Measurements from ENCODE around the gene NSL1. TPM values are rescaled to one million over a fixed set of nuclear protein-coding genes. Genes with fewer than 3 reads are reported as not detected.

NSL1 gene
- polyA plus RNA-seq, 3 donors, result 16.8 to 80.3 (median 62.3) TPM

GRCh38 chr1:212797681-212798080, 6.1 kb upstream of the NSL1 start:
- intact Hi-C loops (cut with micrococcal nuclease), result loop anchor here in 1 of 2 donors (10.0 kb wide), 2 partner anchors 57 to 217 kb away; partner anchors contain the start of genes ANGEL2 and FLVCR1
- DNase-seq, result peak in 1 of 3 donors; percentile 18
- no peaks in the 10 kb centered on the region for H4K20me1 ChIP-seq (ENCODE audit: insufficient read depth, low read length)
- no peaks in the 10 kb centered on the region for H3K27me3 ChIP-seq (ENCODE audit: control insufficient read depth in 2 of 2, insufficient read depth in 2 of 2, low read length in 2 of 2)
- H3K9ac ChIP-seq (ENCODE audit: insufficient read depth, low read length, poor library complexity, severe bottlenecking), result no peak overlapping the region
- no peak overlapping the region for H3K4me3 ChIP-seq (replicated peaks in 1 of 3; ENCODE audit: low read depth in 2 of 3, low read length in 3 of 3)
- peaks cover 0 to 7% (median 0%) of the 10 kb centered on the region in 7 donors for H3K9me3 Mint-ChIP-seq
- peaks cover 12% of the 10 kb centered on the region for H3K79me2 ChIP-seq (ENCODE audit: insufficient read depth, low read length)
- no peak overlapping the region for H3K4me2 ChIP-seq (replicated peaks; ENCODE audit: extremely low read depth, low read length, poor library complexity, severe bottlenecking)
- H3K4me1 ChIP-seq (ENCODE audit: control insufficient read depth in 1 of 2, insufficient read depth in 2 of 2, low read length in 2 of 2), result peaks cover 36 to 37% of the 10 kb centered on the region in 2 donors
- H3K4me3 Mint-ChIP-seq, result no peak overlapping the region
- H3K27ac ChIP-seq (ENCODE audit: low read depth in 1 of 2, low read length in 2 of 2), result no peak overlapping the region
- no CpG with 5 or more reads among the region's 3 CpGs for WGBS (ENCODE audit: insufficient coverage)
- TF ChIP-seq, protein P1, sequence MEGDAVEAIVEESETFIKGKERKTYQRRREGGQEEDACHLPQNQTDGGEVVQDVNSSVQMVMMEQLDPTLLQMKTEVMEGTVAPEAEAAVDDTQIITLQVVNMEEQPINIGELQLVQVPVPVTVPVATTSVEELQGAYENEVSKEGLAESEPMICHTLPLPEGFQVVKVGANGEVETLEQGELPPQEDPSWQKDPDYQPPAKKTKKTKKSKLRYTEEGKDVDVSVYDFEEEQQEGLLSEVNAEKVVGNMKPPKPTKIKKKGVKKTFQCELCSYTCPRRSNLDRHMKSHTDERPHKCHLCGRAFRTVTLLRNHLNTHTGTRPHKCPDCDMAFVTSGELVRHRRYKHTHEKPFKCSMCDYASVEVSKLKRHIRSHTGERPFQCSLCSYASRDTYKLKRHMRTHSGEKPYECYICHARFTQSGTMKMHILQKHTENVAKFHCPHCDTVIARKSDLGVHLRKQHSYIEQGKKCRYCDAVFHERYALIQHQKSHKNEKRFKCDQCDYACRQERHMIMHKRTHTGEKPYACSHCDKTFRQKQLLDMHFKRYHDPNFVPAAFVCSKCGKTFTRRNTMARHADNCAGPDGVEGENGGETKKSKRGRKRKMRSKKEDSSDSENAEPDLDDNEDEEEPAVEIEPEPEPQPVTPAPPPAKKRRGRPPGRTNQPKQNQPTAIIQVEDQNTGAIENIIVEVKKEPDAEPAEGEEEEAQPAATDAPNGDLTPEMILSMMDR (IDR thresholded peaks at IDR 0.05), result no peak
- no peak overlapping the region for H3K27ac Mint-ChIP-seq
- H3K36me3 Mint-ChIP-seq, result peaks cover 44 to 47% of the 10 kb centered on the region in 2 donors
- H3K9me3 ChIP-seq (replicated peaks in 1 of 2; ENCODE audit: control insufficient read depth in 1 of 2, insufficient read depth in 1 of 2, low read length in 2 of 2), result no peaks in the 10 kb centered on the region
- no peak overlapping the region for H2AFZ ChIP-seq (ENCODE audit: insufficient read depth, low read depth, low read length, poor library complexity, severe bottlenecking)
- H3K4me1 Mint-ChIP-seq, result peaks cover 27% of the 10 kb centered on the region
- peaks cover 0 to 1% (median 0%) of the 10 kb centered on the region in 3 donors for H3K27me3 Mint-ChIP-seq (ENCODE audit: low read depth in 3 of 3)
- H3K36me3 ChIP-seq (replicated peaks in 1 of 2; ENCODE audit: control insufficient read depth in 1 of 2, insufficient read depth in 2 of 2, low read length in 2 of 2), result peaks cover 36 to 46% of the 10 kb centered on the region in 2 donors

GRCh38 chr1:212794561-212795014, 3.0 kb upstream of the NSL1 start:
- Mint-ChIP-seq H3K9me3 (peaks cover 0 to 7% (median 0%) of the 10 kb centered on the region in 7 donors), H3K27ac (peak overlapping the region; percentile 90 to 98 (median 93)), H3K4me3 (peak overlapping the region; percentile 70 to 75), H3K27me3 (ENCODE audit: low read depth in 3 of 3) (peaks cover 0 to 1% (median 0%) of the 10 kb centered on the region in 3 donors), H3K36me3 (peaks cover 22 to 23% of the 10 kb centered on the region in 2 donors), H3K4me1 (peaks cover 42% of the 10 kb centered on the region)
- H3K27me3 ChIP-seq (ENCODE audit: control insufficient read depth in 2 of 2, insufficient read depth in 2 of 2, low read length in 2 of 2), result no peaks in the 10 kb centered on the region
- peak overlapping the region; percentile 60 for H3K4me2 ChIP-seq (replicated peaks; ENCODE audit: extremely low read depth, low read length, poor library complexity, severe bottlenecking)
- H2AFZ ChIP-seq (ENCODE audit: insufficient read depth, low read depth, low read length, poor library complexity, severe bottlenecking), result peak overlapping the region; percentile 61
- TF ChIP-seq, protein P1 (IDR thresholded peaks at IDR 0.05), result no peak
- DNase-seq, result peak; percentile 79 to 91 (median 89)
- H3K9me3 ChIP-seq (replicated peaks in 1 of 2; ENCODE audit: control insufficient read depth in 1 of 2, insufficient read depth in 1 of 2, low read length in 2 of 2), result no peaks in the 10 kb centered on the region
- no CpG with 5 or more reads among the region's 1 CpG for WGBS (ENCODE audit: insufficient coverage)
- intact Hi-C loops (cut with micrococcal nuclease), result loop anchor here (5.0 to 10.0 kb wide), 5 partner anchors 42 to 220 kb away; partner anchors contain the start of genes FLVCR1 (in 2 of the 2) and ANGEL2 (in 1 of the 2)
- H3K4me1 ChIP-seq (ENCODE audit: control insufficient read depth in 1 of 2, insufficient read depth in 2 of 2, low read length in 2 of 2), result peaks cover 58 to 60% of the 10 kb centered on the region in 2 donors
- H3K36me3 ChIP-seq (replicated peaks in 1 of 2; ENCODE audit: control insufficient read depth in 1 of 2, insufficient read depth in 2 of 2, low read length in 2 of 2), result peaks cover 11 to 16% of the 10 kb centered on the region in 2 donors
- peak overlapping the region; percentile 2 to 64 (median 31) for H3K4me3 ChIP-seq (replicated peaks in 1 of 3; ENCODE audit: low read depth in 2 of 3, low read length in 3 of 3)
- peak overlapping the region; percentile 80 for H3K27ac ChIP-seq (ENCODE audit: low read depth in 1 of 2, low read length in 2 of 2)
- H3K79me2 ChIP-seq (ENCODE audit: insufficient read depth, low read length), result peaks cover 39% of the 10 kb centered on the region
- H4K20me1 ChIP-seq (ENCODE audit: insufficient read depth, low read length), result no peaks in the 10 kb centered on the region
- no peak overlapping the region for H3K9ac ChIP-seq (ENCODE audit: insufficient read depth, low read length, poor library complexity, severe bottlenecking)
